Upper lobe of left lung (tissue), 6 donors: ENCODE measurements around the gene PAGR1. TPM values are rescaled to one million over a fixed set of nuclear protein-coding genes. Genes with fewer than 3 reads are reported as not detected.
A peak's percentile ranks its signal among the peaks of the same experiment; 100 is the strongest.

Source experiments
- ATAC-seq, 2 donors: fragments of 200-7000 bp; cut with Tn5 transposase; one replicate each; pipeline ENCODE4 v1.9.1; 2022; ENCODE audit warnings: mild to moderate bottlenecking in 2 of 2, moderate library complexity in 2 of 2; ENCODE audit not compliant: low FRiP score in 2 of 2
- DNase-seq, 2 donors: peaks; one replicate each; pipeline ENCODE4 v3.0.0-alpha.2; 2019 to 2020
- H3K27ac ChIP-seq, 4 donors: fragments of 200-600 bp; sonication (generic); one replicate each; pipeline ENCODE4 v1.5.1; 2016 to 2019
- H3K27me3 ChIP-seq, 4 donors: fragments of 200-600 bp; sonication (generic); one replicate each; pipeline ENCODE4 v1.5.1; 2017 to 2019
- H3K36me3 ChIP-seq, 4 donors: fragments of 200-600 bp; sonication (generic); one replicate each; pipeline ENCODE4 v1.5.1; 2016 to 2019
- H3K4me1 ChIP-seq, 4 donors: fragments of 200-600 bp; sonication (generic); one replicate each; pipeline ENCODE4 v1.5.1; 2018 to 2019
- H3K4me3 ChIP-seq, 4 donors: fragments of 200-600 bp; sonication (generic); one replicate each; pipeline ENCODE4 v1.5.1; 2017 to 2019; ENCODE audit warnings: mild to moderate bottlenecking in 2 of 4, moderate library complexity in 1 of 4
- H3K9me3 ChIP-seq, 4 donors: fragments of 200-600 bp; sonication (generic); one replicate each; pipeline ENCODE4 v1.5.1; 2018 to 2019
- EP300 ChIP-seq, 4 donors: sonication (generic); formaldehyde crosslinking; IDR thresholded peaks; one replicate each; pipeline ENCODE4 v1.5.1; 2017; ENCODE audit warnings: antibody characterized with exemption in 4 of 4, control low read depth in 2 of 4
- POLR2A ChIP-seq, 4 donors: fragments of 450-650 bp; IDR thresholded peaks; one replicate each; pipeline ENCODE4 v1.5.1; 2016 to 2017; ENCODE audit warnings: antibody characterized with exemption in 4 of 4, mild to moderate bottlenecking in 2 of 4
- POLR2AphosphoS5 ChIP-seq, 2 donors: sonication (generic); formaldehyde crosslinking; IDR thresholded peaks; one replicate each; pipeline ENCODE4 v1.5.1; 2017; ENCODE audit warnings: antibody characterized with exemption in 2 of 2
- WGBS, 2 donors: methylation state at CpG; one replicate each; pipeline ENCODE4 v1.1.5; 2017 to 2018; 5-methylcytosine and 5-hydroxymethylcytosine counted together
- total RNA-seq, 6 donors: library from RNA; depleted of rRNA in 4 of 6; stranded (reverse); fragments of >200 nt in 4 of 6; gene quantifications; one replicate each; pipeline versions ENCODE4 v1.1.0 to v1.2.1, GENCODE V29; 2016 to 2021
- TF ChIP-seq, protein P1 (sequence below), 6 experiments: fragments of 450-650 bp in 4 of 6; fragments of 200-600 bp in 2 of 6; sonication (generic) in 2 of 6; IDR thresholded peaks; one replicate each; pipeline ENCODE4 v1.5.1; 2016 to 2019; ENCODE audit warnings: antibody characterized with exemption in 6 of 6
- donor health status: DM: no; HTN: no; CAD: no; lungs with moderate emphysema.
- donor health status: DM: no; HTN: yes; CAD: no; lungs with severe emphysema.

Gene PAGR1
- total RNA-seq, 6 donors from 2014 or later: 22.6 to 49.5 (median 34.6) TPM

DNA sequence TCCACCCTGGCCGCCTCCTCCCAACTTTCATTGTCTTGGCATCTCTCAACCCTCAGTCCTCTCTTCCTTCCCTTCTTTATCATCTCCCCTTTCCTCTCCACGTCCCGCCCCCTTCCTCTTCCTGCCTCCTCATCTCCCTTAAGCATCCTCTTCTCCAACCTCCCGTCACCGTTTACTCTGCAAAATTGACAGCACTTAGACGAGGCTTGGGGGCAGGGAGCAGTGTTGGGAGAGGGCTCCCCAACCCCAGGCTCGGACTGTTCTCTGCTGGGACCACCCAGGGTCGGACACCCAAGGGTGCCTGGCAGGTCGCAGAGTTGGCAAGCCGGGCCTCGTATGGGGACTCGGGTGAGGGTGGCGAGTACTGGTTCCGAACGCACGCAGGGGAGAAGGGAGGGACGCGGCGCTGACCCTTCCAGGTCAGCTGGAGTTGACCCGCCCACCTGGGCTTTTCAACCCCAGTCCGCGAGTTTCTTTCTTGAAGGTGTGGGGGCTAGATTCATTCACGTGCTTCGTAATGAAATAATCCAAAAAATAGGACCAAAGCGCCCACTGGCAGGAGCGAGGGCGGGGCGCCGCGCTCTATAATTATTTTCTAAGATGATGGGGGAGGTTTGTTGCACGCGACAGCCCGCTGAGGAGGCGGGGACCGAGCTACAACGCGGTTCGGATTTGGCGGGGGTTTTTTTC is 775 bp upstream of the PAGR1 start:
- no peak for ATAC-seq
- no peaks in the 10 kb centered on the region for H3K9me3 ChIP-seq
- peak overlapping the region in 3 of 4 donors; percentile 70 to 79 (median 74) for H3K4me3 ChIP-seq
- H3K4me1 ChIP-seq: peaks cover 59 to 80% (median 64%) of the 10 kb centered on the region in 4 donors
- peaks cover 0 to 19% (median 6%) of the 10 kb centered on the region in 4 donors for H3K36me3 ChIP-seq
- H3K27me3 ChIP-seq: peaks cover 0 to 5% (median 0%) of the 10 kb centered on the region in 4 donors
- WGBS, 2 donors: 2 to 6% methylated on average over 29 to 39 of the region's 39 CpGs
- TF ChIP-seq EP300 (IDR thresholded peaks at IDR 0.05) (no peak), POLR2AphosphoS5 (IDR thresholded peaks at IDR 0.05) (no peak), POLR2A (IDR thresholded peaks at IDR 0.05) (no peak)
- TF ChIP-seq, protein P1, sequence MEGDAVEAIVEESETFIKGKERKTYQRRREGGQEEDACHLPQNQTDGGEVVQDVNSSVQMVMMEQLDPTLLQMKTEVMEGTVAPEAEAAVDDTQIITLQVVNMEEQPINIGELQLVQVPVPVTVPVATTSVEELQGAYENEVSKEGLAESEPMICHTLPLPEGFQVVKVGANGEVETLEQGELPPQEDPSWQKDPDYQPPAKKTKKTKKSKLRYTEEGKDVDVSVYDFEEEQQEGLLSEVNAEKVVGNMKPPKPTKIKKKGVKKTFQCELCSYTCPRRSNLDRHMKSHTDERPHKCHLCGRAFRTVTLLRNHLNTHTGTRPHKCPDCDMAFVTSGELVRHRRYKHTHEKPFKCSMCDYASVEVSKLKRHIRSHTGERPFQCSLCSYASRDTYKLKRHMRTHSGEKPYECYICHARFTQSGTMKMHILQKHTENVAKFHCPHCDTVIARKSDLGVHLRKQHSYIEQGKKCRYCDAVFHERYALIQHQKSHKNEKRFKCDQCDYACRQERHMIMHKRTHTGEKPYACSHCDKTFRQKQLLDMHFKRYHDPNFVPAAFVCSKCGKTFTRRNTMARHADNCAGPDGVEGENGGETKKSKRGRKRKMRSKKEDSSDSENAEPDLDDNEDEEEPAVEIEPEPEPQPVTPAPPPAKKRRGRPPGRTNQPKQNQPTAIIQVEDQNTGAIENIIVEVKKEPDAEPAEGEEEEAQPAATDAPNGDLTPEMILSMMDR (IDR thresholded peaks at IDR 0.05): no peak
- H3K27ac ChIP-seq: peak overlapping the region; percentile 68 to 94 (median 82)
- peak in 1 of 2 donors; percentile 86 for DNase-seq

DNA sequence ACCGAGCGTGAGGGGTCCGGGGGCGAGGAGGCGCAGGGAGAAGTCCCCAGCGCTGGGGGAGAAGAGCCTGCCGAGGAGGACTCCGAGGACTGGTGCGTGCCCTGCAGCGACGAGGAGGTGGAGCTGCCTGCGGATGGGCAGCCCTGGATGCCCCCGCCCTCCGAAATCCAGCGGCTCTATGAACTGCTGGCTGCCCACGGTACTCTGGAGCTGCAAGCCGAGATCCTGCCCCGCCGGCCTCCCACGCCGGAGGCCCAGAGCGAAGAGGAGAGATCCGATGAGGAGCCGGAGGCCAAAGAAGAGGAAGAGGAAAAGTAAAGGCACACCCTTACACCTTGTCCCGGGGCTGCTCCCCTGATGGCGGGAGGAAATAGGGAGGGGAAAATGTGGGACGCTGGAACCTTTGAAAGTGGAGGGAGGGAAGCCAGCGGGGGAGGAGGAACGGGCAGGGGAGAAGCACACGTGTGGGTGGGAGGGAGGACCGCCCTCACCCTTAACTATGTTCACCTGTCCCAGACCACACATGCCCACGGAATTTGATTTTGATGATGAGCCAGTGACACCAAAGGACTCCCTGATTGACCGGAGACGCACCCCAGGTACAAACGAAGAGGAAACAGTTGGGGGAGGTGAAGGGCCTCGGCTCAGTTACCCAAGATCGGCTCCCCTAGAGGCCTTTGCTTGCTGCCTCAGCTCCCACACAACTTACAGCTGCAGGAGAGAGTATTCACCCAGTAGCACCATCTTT is 916 bp downstream of the PAGR1 start:
- ATAC-seq (peak; percentile 53 to 65), DNase-seq (peak; percentile 77 to 89)
- H3K27ac ChIP-seq: peak overlapping the region; percentile 80 to 96 (median 90)
- H3K9me3 ChIP-seq: no peaks in the 10 kb centered on the region
- WGBS, 2 donors: 3 to 4% methylated on average over 30 to 37 of the region's 37 CpGs
- TF ChIP-seq POLR2A (IDR thresholded peaks at IDR 0.05) (no peak), EP300 (IDR thresholded peaks at IDR 0.05) (no peak), POLR2AphosphoS5 (IDR thresholded peaks at IDR 0.05) (peak in 1 of 2 donors; percentile 13)
- TF ChIP-seq, protein P1 (IDR thresholded peaks at IDR 0.05): no peak
- peaks cover 0 to 15% (median 5%) of the 10 kb centered on the region in 4 donors for H3K36me3 ChIP-seq
- H3K27me3 ChIP-seq: peaks cover 0 to 4% (median 0%) of the 10 kb centered on the region in 4 donors
- peaks cover 51 to 77% (median 59%) of the 10 kb centered on the region in 4 donors for H3K4me1 ChIP-seq
- peak overlapping the region; percentile 70 to 79 (median 76) for H3K4me3 ChIP-seq

DNA sequence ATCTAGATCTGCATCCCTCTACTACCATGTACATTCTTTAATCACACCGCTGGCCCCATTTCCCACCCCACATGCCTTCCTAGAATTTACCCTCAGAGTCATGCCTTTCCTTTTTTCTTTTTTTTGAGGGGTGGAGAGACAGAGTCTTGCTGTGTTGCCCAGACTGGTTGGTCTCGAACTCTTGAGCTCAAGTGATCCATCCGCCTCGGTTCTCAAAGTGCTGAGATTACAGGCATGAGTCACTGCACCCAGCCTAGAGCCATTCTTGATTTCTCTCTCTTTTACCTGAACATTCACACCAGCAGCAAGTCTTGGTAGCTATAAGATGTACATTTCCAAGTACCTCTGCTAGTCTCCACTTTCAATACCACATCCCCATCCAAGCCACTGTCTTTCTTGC is 2.1 kb downstream of the PAGR1 start:
- Histone ChIP-seq H3K27me3 (no peaks in the 10 kb centered on the region), H3K4me3 (peak overlapping the region in 1 of 4 donors; percentile 74), H3K36me3 (peaks cover 0 to 15% (median 5%) of the 10 kb centered on the region in 4 donors), H3K9me3 (no peaks in the 10 kb centered on the region), H3K4me1 (peaks cover 51 to 75% (median 60%) of the 10 kb centered on the region in 4 donors), H3K27ac (peak overlapping the region in 1 of 4 donors; percentile 94)
- TF ChIP-seq, protein P1 (IDR thresholded peaks at IDR 0.05): no peak
- TF ChIP-seq EP300 (IDR thresholded peaks at IDR 0.05) (no peak), POLR2A (IDR thresholded peaks at IDR 0.05) (no peak), POLR2AphosphoS5 (IDR thresholded peaks at IDR 0.05) (no peak)
- DNase-seq (no peak), ATAC-seq (no peak)
- WGBS, 2 donors: 62 to 83% methylated on average over 4 of the region's 4 CpGs

DNA sequence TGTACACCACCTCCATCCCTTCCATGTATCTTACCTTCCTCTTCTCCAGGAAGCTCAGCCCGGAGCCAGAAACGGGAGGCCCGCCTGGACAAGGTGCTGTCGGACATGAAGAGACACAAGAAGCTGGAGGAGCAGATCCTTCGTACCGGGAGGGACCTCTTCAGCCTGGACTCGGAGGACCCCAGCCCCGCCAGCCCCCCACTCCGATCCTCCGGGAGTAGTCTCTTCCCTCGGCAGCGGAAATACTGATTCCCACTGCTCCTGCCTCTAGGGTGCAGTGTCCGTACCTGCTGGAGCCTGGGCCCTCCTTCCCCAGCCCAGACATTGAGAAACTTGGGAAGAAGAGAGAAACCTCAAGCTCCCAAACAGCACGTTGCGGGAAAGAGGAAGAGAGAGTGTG is 3.6 kb downstream of the PAGR1 start:
- Histone ChIP-seq H3K9me3 (no peaks in the 10 kb centered on the region), H3K4me1 (peaks cover 66 to 82% (median 74%) of the 10 kb centered on the region in 4 donors), H3K4me3 (peak overlapping the region in 3 of 4 donors; percentile 72 to 82 (median 74)), H3K27me3 (no peaks in the 10 kb centered on the region), H3K27ac (peak overlapping the region; percentile 91 to 93 (median 92)), H3K36me3 (peaks cover 0 to 15% (median 5%) of the 10 kb centered on the region in 4 donors)
- TF ChIP-seq EP300 (IDR thresholded peaks at IDR 0.05) (no peak), POLR2A (IDR thresholded peaks at IDR 0.05) (no peak), POLR2AphosphoS5 (IDR thresholded peaks at IDR 0.05) (no peak)
- TF ChIP-seq, protein P1 (IDR thresholded peaks at IDR 0.05): no peak
- WGBS, 2 donors: 64 to 73% methylated on average over 15 of the region's 15 CpGs
- DNase-seq (peak; percentile 65 to 67), ATAC-seq (no peak)
